Transverse colon (tissue), 4 donors: ENCODE measurements around the gene RIPPLY1. TPM values are rescaled to one million over a fixed set of nuclear protein-coding genes. Genes with fewer than 3 reads are reported as not detected.

Source experiments
- DNase-seq: peaks from one replicate; pipeline ENCODE4 v3.0.0-alpha.2; 2019
- H3K27ac ChIP-seq, 4 donors: fragments of 200-600 bp; sonication (generic); 2 replicates each; pipeline ENCODE4 v1.5.1; 2016 to 2018; ENCODE audit warnings: inconsistent platforms in 4 of 4
- H3K27me3 ChIP-seq: fragments of 200-600 bp; sonication (generic); 2 replicates; pipeline ENCODE4 v1.5.1; 2017; ENCODE audit warnings: inconsistent platforms
- H3K36me3 ChIP-seq, 4 donors: fragments of 200-600 bp; sonication (generic); 2 replicates each; pipeline ENCODE4 v1.5.1; 2017 to 2019; ENCODE audit warnings: inconsistent platforms in 4 of 4
- H3K4me1 ChIP-seq, 4 donors: fragments of 200-600 bp; sonication (generic); 2 replicates each; pipeline ENCODE4 v1.5.1; 2017 to 2020; ENCODE audit warnings: inconsistent platforms in 4 of 4
- H3K4me3 ChIP-seq, 4 donors: fragments of 200-600 bp; sonication (generic); 1 replicate in 1 of 4; 2 replicates in 3 of 4; pipeline versions ENCODE4 v1.5.1 to v1.6.1; 2017 to 2019; ENCODE audit warnings: inconsistent platforms in 4 of 4
- H3K9me3 ChIP-seq, 2 donors: fragments of 200-600 bp; sonication (generic); 2 replicates each; pipeline ENCODE4 v1.5.1; 2017 to 2019; ENCODE audit warnings: inconsistent platforms in 2 of 2
- CTCF ChIP-seq, 5 experiments: fragments of 200-600 bp in 3 of 5; fragments of 450-650 bp in 2 of 5; sonication (generic) in 3 of 5; IDR thresholded peaks; 1 replicate in 2 of 5; 2 replicates in 3 of 5; pipeline ENCODE4 v1.5.1; 2016 to 2017; ENCODE audit warnings: antibody characterized with exemption in 5 of 5, inconsistent platforms in 3 of 5, mild to moderate bottlenecking in 2 of 5, moderate library complexity in 1 of 5
- EP300 ChIP-seq: sonication (generic); formaldehyde crosslinking; IDR thresholded peaks from one replicate; pipeline ENCODE4 v1.6.1; 2017; ENCODE audit warnings: antibody characterized with exemption, low read depth
- POLR2A ChIP-seq: fragments of 450-650 bp; IDR thresholded peaks from one replicate; pipeline ENCODE4 v1.6.1; 2016; ENCODE audit warnings: antibody characterized with exemption, mild to moderate bottlenecking, moderate library complexity
- POLR2AphosphoS5 ChIP-seq, 3 donors: sonication (generic); formaldehyde crosslinking; IDR thresholded peaks; one replicate each; pipeline ENCODE4 v1.6.1; 2016; ENCODE audit warnings: antibody characterized with exemption in 3 of 3
- WGBS, 2 donors: methylation state at CpG; one replicate each; pipeline ENCODE4 v1.1.5; 2018; ENCODE audit warnings: low coverage in 1 of 2; 5-methylcytosine and 5-hydroxymethylcytosine counted together
- in situ Hi-C, 4 donors: fragments of 200-750 bp; cut with MboI; loops; one replicate each; pipeline versions ENCODE4 v1.15.0 to v1.15.1; 2017; ENCODE audit warnings: low sequenced_read_pairs in 3 of 4, low pct_ligation_motif_present in 1 of 4, low pct_unique_long_range_greater_than_20kb in 1 of 4
- intact Hi-C: fragments of 100-400 bp; cut with DNase I; formaldehyde crosslinking; loops from one replicate; pipeline ENCODE4 v1.15.1; 2023; ENCODE audit warnings: low total_unique reads
- total RNA-seq, 4 donors: library from RNA; depleted of rRNA; stranded (reverse); fragments of >200 nt; gene quantifications; one replicate each; pipeline ENCODE4 v1.1.0, GENCODE V29; 2016

Gene RIPPLY1
- total RNA-seq, 4 donors from 2014 or later = not detected

GRCh38 chrX:106932960-106933537 lies 29.9 kb upstream of the RIPPLY1 start:
- 56% methylated on average over 6 of the region's 6 CpGs; no CpG with 5 or more reads in 1 of the 2 donors for WGBS, 2 donors
- no peak overlapping the region for H3K27ac ChIP-seq
- no peaks in the 10 kb centered on the region for H3K27me3 ChIP-seq
- TF ChIP-seq EP300 (no peak), CTCF (IDR thresholded peaks at IDR 0.05) (no peak), POLR2A (no peak), POLR2AphosphoS5 (IDR thresholded peaks at IDR 0.05) (no peak)
- DNase-seq = no peak
- H3K36me3 ChIP-seq = no peaks in the 10 kb centered on the region
- peaks cover 0 to 9% (median 0%) of the 10 kb centered on the region in 4 donors for H3K4me1 ChIP-seq
- in situ Hi-C loops = no loop called here
- H3K9me3 ChIP-seq = no peaks in the 10 kb centered on the region
- intact Hi-C loops = no loop called here
- no peak overlapping the region for H3K4me3 ChIP-seq

- intact Hi-C loops = no loop called here
- 47% methylated on average over 4 of the region's 4 CpGs; no CpG with 5 or more reads in 1 of the 2 donors for WGBS, 2 donors
These were observed 29.4 kb upstream of the RIPPLY1 start for GRCh38 chrX:106932492-106932923.

GRCh38 chrX:106931831-106932491 lies 28.8 kb upstream of the RIPPLY1 start:
- Histone ChIP-seq H3K36me3 (no peaks in the 10 kb centered on the region), H3K27ac (no peak overlapping the region), H3K9me3 (no peaks in the 10 kb centered on the region), H3K27me3 (no peaks in the 10 kb centered on the region), H3K4me3 (no peak overlapping the region), H3K4me1 (peaks cover 0 to 9% (median 0%) of the 10 kb centered on the region in 4 donors)
- TF ChIP-seq POLR2A (no peak), POLR2AphosphoS5 (IDR thresholded peaks at IDR 0.05) (no peak), EP300 (no peak), CTCF (IDR thresholded peaks at IDR 0.05) (no peak)
- WGBS, 2 donors = 73% methylated on average over 3 of the region's 3 CpGs; no CpG with 5 or more reads in 1 of the 2 donors
- intact Hi-C loops (no loop called here), in situ Hi-C loops (no loop called here)
- DNase-seq = no peak

More at GRCh38 chrX:106932492-106932923, 29.4 kb upstream of the RIPPLY1 start:
- no peak for DNase-seq
- Histone ChIP-seq H3K27me3 (no peaks in the 10 kb centered on the region), H3K36me3 (no peaks in the 10 kb centered on the region), H3K27ac (no peak overlapping the region), H3K4me1 (peaks cover 0 to 9% (median 0%) of the 10 kb centered on the region in 4 donors), H3K9me3 (no peaks in the 10 kb centered on the region), H3K4me3 (no peak overlapping the region)
- TF ChIP-seq EP300 = no peak
- TF ChIP-seq CTCF (IDR thresholded peaks at IDR 0.05) = no peak
- no peak for TF ChIP-seq POLR2A
- TF ChIP-seq POLR2AphosphoS5 (IDR thresholded peaks at IDR 0.05) = no peak
- in situ Hi-C loops = no loop called here

GRCh38 chrX:106928227-106928626 lies 25.1 kb upstream of the RIPPLY1 start:
- intact Hi-C loops = no loop called here
- no peak overlapping the region for H3K4me3 ChIP-seq
- H3K9me3 ChIP-seq = no peaks in the 10 kb centered on the region
- no peak for DNase-seq
- no peak overlapping the region for H3K27ac ChIP-seq
- H3K27me3 ChIP-seq = no peaks in the 10 kb centered on the region
- WGBS, 2 donors = 80 to 90% methylated on average over 2 to 4 of the region's 4 CpGs
- H3K4me1 ChIP-seq = peaks cover 0 to 4% (median 0%) of the 10 kb centered on the region in 4 donors
- no peak for TF ChIP-seq POLR2AphosphoS5 (IDR thresholded peaks at IDR 0.05)
- no peak for TF ChIP-seq POLR2A
- TF ChIP-seq CTCF (IDR thresholded peaks at IDR 0.05) = no peak
- TF ChIP-seq EP300 = no peak
- no peaks in the 10 kb centered on the region for H3K36me3 ChIP-seq
- in situ Hi-C loops = no loop called here
